Occipital lobe (tissue), 2 donors: ENCODE data around the gene SOHLH2. TPM values are rescaled to one million over a fixed set of nuclear protein-coding genes. Genes with fewer than 3 reads are reported as not detected.

Source experiments
- DNase-seq: peaks from one replicate; lab custom pipeline; 2025; lab: John Stamatoyannopoulos, UW
- total RNA-seq: library from RNA; depleted of rRNA; stranded (reverse); fragments of >200 nt; gene quantifications from one replicate; pipeline ENCODE4 v1.2.3, GENCODE V29; 2014

The SOHLH2 gene
- total RNA-seq, 1 donor from 2014 or later, result 0.31 TPM

- no peak for DNase-seq
Measured at GRCh38 chr13:36190771-36191170, 23.6 kb downstream of the SOHLH2 start.

- DNase-seq, result no peak
Measured at GRCh38 chr13:36188441-36188840, 25.9 kb downstream of the SOHLH2 start.

GRCh38 chr13:36183901-36184300, 30.5 kb downstream of the SOHLH2 start:
- no peak for DNase-seq

GRCh38 chr13:36175621-36176020, 38.7 kb downstream of the SOHLH2 start:
- DNase-seq, result no peak

GRCh38 chr13:36174923-36175322, 39.4 kb downstream of the SOHLH2 start:
- DNase-seq, result no peak

- DNase-seq, result no peak
Measured at GRCh38 chr13:36173571-36174322, 40.6 kb downstream of the SOHLH2 start.

GRCh38 chr13:36166046-36166445, 48.3 kb downstream of the SOHLH2 start:
- DNase-seq, result no peak

- DNase-seq, result no peak
Measured at GRCh38 chr13:36163809-36164308, 50.5 kb downstream of the SOHLH2 start.

GRCh38 chr13:36163286-36163685, 51.1 kb downstream of the SOHLH2 start:
- no peak for DNase-seq

GRCh38 chr13:36160297-36160696, 54.1 kb downstream of the SOHLH2 start:
- no peak for DNase-seq

- DNase-seq, result no peak
Measured at GRCh38 chr13:36158611-36159010, 55.7 kb downstream of the SOHLH2 start.

GRCh38 chr13:36157480-36157879, 56.9 kb downstream of the SOHLH2 start:
- DNase-seq, result no peak

- DNase-seq, result peak; percentile 25
Measured at GRCh38 chr13:36154567-36155291, 59.6 kb downstream of the SOHLH2 start.

- DNase-seq, result no peak
Measured at GRCh38 chr13:36151591-36151990, 62.8 kb downstream of the SOHLH2 start.

GRCh38 chr13:36148446-36148845, 65.9 kb downstream of the SOHLH2 start:
- no peak for DNase-seq

- no peak for DNase-seq
Measured at GRCh38 chr13:36147330-36147729, 67.0 kb downstream of the SOHLH2 start.

GRCh38 chr13:36146511-36147269, 67.7 kb downstream of the SOHLH2 start:
- DNase-seq, result no peak

- no peak for DNase-seq
Measured at GRCh38 chr13:36143738-36144137, 70.6 kb downstream of the SOHLH2 start.

- no peak for DNase-seq
Measured at GRCh38 chr13:36142735-36143134, 71.6 kb downstream of the SOHLH2 start.

GRCh38 chr13:36135876-36136275, 78.5 kb downstream of the SOHLH2 start:
- DNase-seq, result no peak

- DNase-seq, result no peak
Measured at GRCh38 chr13:36134632-36135031, 79.7 kb downstream of the SOHLH2 start.
